ENCODE results near the gene FAM181A.
A peak's percentile ranks its signal among the peaks of the same experiment; 100 is the strongest.

Gene FAM181A

DNA sequence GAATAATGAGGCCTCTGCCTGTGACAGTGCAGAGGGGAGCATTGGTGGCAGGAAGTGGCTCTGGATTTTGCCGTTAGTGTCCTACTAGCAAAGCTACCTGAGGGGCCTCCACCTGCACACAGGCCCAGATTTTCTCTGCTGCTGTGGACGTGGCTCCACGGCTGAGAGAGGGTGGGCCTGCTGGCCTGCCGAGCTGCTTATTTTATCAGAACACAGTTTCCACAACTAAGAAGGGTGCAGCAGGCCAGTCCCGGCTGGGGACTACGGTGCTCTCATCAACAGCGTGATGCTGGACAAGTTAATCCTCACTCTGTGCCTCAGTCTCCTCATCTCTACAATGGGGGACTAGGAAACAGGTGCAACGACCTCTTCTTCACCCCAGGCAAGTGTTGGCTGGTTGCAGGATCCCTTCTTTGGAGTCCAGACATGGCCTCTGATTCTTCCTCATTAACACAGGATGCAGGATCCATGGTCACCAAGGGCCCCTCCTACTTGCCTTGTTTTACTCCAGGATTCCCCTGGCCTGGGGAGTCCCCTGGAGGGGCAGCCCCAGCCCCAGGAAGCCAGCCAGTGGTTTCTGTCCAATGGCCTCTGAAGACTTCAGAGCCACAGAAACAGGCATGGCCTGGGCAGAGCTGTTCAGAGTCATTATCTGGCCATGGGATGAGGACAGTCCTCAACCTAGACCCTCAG, 3.3 kb downstream of the FAM181A start:
- no peak for DNase-seq

DNA sequence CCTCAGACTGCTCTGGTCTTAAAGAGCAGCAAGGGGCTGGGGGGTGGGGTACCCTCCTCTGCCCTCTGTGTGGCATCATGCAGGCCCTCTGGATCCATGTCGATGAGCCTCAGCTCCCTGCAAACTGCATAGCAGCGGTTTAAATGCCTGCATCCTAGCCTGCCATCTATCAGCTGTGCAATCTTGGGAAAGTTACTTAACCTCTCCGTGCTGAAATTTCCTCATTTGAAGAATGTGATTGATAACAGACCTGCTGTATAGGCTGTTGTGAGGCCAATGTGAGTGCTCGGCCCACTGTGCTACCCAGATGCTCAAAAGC, 3.8 kb downstream of the FAM181A start:
- no peak for DNase-seq

DNA sequence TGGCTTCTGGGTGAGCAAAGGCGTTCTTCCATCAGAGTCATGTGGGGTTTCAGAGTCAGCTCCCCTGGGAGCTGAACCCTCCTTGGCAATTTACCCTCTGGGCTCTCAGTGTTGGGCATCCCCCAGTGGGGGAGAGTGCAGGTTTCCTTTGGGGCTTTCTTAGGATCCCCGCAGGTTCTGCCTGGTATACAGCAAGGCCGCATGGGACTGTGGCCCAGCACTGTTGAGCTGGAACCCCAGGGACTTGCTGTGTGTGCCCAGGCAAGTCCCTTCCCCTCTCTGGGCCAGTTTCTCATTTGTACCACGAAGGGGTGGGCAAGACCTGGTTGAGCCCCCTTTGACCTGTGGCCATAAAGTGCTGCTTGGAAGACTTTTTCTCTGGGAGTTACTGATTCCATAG, 5.5 kb downstream of the FAM181A start:
- DNase-seq, result no peak

DNA sequence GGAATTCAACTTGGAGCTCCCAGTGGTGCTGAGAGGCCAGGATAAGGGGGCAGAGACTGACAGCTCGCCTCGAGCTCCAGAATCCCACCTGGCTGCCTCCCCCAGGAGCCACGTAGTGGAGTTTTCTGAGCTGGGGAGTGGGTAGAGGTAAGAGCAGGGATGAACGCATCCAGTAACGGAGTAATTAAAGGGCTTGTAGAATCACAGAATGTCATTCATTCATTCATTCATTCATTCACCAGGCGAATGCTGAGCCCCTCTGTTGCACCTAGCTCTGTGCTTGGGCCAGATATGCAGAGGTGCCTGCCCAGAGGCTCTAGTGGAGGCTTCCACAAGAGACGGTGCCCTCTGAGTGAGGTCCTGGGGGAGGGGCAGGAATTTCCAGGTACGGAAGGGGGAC, 8.1 kb downstream of the FAM181A start:
- no peak for DNase-seq

DNA sequence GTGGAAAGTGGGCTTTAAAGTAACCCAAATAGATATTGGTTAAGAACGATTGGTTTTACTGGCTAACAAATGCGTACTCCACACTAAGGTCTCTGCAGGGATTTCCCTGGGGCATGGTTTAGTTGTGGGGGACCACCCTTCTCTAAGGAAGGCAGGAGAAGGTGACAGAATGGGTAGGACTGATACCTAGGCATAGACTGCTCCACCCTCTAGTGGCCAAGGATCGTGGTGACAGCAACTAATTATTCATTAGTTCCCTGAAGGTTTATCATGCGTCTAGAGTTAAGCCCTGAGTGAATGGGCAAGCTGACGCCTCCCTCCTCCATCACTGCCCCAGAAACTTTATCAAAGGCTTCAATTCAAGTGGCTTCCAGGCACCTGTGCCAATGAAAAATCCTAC, 9.1 kb downstream of the FAM181A start:
- peak; percentile 17 to 52 for DNase-seq

DNA sequence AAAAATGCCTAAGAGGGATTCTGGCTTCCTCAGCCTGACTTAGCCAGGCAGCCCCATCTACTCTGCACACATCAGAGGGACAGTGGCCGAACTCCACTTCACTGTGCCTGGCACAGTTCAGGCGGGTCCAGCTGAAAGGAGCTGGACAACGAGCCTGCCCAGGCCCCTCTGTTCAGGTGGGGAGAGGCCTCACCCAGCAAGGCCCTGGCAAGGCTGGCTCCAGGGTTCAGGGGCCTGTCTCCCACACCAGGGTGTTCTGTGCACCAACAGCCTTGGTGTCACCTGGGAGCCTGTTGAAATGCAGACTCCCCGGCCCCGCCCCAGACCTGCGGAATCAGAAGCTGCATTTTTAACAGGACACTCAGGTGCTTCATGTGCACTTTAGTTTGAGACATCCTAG, 9.8 kb downstream of the FAM181A start:
- no peak for DNase-seq

DNA sequence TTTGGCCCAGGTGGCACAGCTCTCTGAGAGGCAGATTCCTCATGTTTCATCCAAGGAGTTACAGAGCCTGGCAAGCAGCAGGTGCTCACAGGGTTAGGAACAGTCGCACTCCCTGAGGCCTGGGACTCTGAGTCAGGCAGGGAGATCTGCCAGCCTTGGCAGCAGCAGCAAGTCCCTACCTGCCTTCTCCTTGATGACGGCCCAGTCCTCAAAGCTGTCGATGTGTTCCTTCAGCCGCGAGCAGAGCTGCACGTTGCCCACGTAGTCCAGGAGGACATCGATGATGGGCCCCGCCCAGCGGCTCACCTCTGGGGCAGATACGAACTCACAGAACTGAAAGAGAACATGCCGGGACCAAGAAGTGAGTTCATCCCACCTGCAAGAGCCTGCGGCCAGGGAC, 10.4 kb downstream of the FAM181A start:
- peak in 1 of 2 experiments; percentile 12 for DNase-seq

DNA sequence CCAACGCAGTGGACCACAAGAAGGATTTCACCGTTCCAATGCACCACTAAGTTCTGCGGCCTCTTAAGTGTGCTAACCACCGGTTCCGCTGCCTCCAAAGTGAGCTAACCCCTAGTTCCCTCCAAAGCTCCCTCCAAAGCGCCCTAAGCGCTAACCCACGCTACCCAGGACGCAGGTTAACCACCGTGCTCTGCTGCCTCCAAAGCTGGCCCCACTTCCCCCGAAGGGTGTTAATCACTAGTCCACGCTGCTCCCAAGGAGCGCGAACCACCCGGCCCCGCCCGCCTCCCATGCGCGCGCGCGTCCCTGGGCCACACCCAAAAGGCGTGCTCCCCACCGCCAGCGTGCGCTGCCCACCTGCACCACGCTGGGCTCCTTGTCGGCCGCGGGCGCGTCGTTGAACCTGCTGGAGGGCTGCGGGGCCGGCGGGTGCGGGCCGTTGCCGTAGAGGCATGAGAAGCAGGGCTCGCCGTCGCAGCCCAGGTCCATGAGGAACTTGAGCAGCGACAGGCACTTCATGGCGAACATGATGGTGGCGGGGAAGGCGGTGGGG, 11.7 kb downstream of the FAM181A start:
- DNase-seq, result peak in 1 of 2 experiments; percentile 43

DNA sequence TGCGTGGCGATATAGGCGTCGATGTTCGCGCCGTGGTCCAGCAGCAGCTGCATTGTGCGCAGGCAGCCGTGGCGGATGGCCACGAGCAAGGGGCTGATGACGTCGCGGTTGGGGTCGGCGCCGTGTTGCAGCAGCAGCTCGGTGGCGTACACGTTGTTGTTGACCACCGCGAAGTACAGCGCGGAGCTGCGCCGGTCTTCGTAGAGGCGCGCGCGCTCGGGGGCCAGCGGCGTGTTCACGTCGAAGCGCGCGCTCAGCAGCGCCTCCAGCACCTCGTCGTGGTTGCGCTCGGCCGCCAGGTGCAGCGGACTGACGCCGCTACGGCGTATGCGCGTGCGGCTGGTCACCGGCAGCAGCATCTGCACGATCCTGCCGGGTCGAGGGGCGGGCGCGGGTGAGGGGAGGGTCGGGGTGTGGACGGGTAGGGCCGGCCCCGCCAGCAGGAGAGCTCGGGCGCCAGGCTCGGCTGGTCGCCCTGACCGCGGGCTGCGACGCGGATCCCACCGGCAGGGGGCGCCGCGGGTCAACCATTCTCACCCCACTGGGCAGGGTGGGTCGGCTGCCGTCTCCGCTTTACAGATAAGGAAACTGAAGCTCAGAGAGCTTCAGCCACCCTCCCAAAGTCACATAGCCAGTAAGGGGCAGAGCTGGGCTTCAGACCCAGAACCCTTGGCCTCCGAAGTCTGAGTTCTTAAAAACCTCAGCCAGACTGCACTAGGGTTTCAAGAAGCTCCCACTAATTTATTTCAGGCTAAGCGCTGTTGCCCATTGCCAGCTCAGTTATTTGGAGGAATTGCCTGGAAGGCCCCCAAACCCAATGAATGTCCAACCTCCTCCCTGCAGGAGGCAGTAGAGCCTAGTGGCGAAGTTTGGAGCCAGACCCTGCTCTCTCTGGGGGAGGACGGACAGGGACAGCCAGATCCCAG, 12.4 kb downstream of the FAM181A start:
- DNase-seq, result peak; percentile 61 to 95

DNA sequence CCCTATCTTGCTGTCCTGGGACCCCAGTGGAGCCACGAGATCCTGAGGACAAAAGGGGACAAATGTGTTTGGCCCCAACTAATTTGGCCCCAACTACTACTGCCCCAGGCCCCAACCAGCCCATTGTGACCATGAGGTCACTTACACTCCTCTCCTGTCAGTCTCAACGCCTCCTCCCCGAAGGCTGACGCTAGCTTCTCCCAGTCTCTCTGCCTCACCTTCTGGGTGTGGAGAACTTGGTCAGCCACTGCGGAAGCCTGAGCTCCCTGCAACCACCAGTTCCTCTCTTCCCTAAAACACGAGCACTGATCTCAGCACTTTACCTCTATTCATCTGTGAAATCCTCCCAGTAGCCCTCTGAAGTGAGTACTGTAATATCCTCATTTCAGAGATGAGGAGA, 13.3 kb downstream of the FAM181A start:
- no peak for DNase-seq

DNA sequence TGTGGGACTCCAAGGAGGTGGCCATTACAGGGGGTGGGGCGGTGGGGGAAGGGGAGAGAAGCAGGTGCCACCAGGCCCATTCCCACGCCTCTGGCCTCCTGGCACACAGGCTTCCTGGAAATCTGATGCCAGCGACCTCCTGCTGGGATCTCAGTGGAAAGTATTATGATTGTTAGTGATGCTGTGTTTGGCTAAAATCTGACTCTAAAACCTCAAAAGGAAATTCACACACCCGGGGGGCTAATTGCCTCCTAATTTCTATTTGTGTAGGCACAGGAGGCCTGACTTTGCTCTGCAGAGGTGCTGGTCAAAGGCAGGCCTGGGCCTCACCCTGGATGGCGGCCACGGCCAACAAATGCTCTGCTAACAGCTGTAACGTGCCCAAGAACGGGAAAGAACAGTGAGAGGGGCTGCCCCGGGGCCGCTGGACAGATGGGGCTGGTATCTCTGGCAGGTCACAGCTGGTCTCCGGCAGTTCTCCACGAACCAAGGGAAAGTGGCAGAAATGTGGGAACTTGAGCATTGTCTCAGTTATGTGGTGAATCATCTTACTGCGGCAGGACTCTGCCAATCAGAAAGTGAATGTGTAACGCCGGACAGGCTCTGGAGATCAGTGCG, 14.3 kb downstream of the FAM181A start:
- DNase-seq, result peak in 1 of 2 experiments; percentile 9

DNA sequence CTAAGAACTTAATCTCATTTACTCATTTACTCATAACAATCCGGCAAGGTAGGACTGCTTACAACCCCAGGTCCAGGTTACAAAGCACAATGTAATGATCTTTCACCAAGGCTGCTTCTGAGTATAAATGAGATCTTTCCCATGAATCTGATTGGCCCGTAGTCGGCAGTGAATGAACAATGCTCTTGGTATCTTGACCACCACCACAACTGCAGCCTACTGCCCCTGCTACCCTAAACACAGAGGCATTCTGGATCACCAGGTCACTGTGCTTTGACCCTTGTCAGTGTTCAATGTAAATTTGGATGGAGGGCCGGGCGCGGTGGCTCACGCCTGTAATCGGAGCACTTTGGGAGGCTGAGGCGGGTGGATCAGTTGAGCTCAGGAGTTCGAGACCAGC, 15.9 kb downstream of the FAM181A start:
- DNase-seq, result no peak

DNA sequence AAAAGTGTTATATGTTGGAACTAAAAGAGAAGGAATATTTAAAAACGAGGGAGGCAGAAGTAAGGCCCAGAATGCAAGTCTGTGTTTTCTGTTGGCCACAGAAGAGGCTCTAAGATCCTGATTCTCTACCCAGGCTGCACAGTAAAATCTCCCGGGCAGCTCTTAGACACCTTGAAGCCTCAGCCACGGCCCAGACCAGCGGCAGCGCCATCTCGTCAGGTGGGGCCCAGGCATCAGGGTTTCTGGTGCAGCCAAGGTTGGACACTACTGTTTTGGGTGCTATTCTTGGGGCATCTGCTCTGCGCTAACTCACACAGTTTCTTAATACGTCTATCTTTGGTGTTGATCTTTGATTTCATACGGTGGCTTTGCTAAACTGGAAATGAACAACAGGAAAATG, 16.8 kb downstream of the FAM181A start:
- DNase-seq, result no peak

DNA sequence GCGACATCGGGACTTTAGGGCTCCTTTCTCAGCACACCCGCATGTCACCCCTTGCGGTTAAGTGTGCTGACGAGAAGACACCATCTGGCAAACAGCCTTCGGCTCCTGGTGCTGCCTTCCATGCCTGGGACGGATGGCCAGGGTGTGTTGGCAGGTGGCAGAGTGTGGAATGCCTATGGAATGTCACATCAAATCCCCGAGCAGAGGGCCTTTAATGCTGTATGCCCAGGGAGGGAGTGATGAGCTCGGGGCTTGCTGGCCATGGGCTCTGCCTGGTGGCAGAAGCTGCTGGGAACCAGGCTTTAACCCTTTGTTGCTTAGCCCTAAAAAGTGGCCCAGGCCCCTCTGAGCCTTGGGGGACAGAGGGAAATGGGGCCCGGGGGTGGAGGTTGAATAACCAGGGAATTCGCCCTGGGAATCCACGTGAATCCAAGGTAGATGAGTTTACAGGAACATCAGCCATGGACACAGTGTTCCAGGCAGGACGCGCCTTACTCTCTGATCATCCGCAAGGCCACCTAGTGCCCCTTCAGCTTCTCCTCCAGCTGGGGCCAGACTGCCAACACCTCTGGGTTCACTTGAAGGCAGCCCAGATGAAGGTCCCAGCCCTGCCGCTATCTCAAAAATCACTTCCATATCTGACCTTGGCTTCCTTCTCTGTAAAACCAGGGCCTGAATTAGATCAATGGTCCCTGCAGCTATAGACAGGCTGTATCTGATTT, 17.4 kb downstream of the FAM181A start:
- DNase-seq, result no peak

DNA sequence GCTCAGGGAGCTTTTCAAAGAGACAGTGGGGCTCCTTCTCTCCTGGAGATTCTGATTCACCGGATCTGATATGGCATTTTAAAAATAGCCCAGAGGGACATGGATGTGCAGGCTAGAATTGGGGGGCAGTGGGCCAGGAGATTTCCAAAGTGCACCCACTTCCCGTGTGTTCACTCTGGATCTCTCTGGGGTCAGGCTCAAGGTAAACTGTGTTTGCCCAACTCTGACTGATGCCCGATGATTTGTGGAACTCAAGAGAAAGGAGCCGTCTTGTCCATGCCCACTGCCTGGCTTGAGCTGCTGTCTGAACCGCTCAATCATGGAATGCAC, 17.9 kb downstream of the FAM181A start:
- no peak for DNase-seq

DNA sequence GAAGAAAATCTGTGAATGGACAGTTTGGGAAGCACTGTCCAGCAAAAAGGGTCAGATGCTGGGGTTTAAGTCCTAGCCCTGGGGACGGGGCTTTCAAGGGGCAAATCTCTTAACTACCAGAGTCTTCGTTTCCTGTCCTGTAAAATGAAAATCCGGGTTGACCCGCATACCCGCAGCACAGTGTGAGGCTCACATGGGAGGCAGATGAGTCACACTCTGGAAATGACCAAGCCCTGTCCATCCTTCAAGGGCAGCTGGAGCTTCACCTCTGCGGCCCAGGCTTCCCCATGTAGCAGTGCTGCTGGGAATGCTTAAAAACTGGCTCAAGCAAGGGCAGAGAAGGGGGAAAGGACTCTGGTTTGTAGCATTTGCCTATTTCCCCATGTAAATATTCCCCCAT, 19.0 kb downstream of the FAM181A start:
- DNase-seq, result no peak

DNA sequence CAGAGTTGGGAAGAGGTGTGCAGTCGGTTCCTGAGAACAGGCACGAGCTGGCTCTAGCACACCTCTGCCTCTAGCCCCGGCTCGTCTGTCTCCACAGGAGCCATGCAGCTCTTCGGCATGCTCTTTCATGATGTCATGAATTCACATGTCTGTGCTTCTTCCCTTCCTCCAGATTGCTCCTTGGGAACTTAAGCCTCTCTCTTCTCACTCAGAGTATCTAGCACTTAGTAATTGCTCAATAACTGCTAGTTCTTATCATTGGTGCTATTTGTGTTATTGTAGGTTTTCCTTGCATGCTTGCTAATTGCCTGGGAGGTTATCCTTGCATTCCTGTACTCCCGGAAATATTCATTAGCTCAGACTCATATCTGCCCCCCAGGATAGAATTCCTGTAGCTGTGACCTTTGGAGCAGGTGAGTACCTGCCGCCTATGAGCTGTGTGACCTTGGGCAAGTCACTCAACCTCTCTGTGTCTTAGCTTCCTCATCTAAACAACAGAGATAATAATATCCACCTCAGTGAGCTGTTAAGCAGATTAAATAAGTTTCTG, 19.5 kb downstream of the FAM181A start:
- DNase-seq, result peak in 1 of 2 experiments; percentile 44

DNA sequence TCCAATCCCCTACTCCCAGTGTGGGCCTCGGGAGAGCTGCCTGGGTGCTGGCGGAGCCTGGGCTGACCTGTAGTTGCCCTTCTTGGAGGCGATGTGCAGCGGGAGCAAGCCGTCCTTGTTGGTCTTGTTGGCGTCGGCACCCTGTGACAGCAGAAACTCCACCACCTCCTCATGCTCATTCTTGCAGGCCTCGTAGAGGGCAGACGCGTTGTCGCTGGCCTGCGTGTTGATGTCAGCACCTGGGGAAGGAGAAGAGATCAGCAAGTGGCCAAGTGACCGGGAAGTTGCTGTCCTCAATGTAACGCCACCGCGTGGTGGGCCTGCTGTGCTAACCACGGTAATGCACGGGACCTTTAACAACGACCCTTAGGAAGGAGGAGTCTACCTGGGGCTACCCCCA, 20.1 kb downstream of the FAM181A start:
- no peak for DNase-seq

DNA sequence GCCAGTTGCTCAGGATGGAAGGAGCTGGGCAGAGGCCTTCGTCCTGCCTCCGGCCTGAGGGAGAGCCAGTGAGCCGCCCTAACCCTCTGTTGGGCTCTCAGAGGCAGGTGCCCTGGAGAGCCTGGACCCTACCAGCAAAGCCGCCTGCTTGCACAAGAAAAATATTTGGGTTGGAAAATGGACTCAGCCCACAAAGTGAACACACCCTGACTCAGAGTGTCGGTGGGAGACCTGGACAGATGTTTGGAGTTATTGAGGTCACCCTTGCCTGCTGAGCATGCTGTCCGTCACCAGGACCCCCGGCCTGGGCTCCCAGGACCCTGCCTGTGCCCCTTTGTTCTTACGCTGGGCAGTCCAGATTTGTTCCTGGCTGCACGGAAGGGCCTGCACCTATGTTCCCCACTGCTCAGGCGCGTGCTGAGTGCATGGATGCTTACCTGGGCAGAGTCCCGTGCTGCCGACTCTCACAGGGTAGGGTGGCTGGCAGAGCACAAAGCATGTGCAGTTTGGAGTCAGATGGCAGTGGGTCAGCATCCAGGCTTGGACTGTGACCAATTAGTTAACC, 22.4 kb downstream of the FAM181A start:
- DNase-seq, result no peak

DNA sequence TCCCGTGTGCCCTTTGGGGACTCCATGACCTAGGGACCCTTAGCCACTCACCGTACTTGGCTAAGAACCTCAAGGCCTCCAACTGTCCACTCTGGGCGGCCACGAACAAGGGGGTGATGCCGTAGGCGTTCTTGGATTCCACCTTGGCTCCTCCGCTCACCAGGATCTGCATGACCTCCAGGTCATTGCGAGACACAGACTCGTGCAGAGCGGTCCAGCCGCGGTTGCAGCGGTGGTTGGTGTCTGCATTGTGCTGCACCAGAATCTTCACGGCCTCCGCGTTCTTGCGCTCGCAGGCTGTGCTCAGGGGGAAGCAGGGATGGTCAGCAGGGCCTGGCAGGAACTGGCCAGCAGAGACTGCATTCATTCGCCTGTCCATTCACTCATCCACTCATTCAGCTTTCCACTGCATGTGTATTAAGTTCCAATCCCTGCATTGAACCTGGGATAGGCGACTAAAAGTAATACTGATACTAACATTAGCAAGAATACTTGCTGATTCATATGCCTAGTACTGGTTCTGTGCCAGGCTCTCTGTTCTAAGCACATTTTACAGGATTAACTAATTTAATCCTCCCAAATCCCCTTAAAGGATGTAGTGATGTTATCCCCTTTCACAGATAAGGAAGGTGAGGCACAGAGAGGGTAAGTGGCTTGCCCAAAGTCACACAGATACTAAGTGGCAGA, 23.9 kb downstream of the FAM181A start:
- DNase-seq, result no peak

DNA sequence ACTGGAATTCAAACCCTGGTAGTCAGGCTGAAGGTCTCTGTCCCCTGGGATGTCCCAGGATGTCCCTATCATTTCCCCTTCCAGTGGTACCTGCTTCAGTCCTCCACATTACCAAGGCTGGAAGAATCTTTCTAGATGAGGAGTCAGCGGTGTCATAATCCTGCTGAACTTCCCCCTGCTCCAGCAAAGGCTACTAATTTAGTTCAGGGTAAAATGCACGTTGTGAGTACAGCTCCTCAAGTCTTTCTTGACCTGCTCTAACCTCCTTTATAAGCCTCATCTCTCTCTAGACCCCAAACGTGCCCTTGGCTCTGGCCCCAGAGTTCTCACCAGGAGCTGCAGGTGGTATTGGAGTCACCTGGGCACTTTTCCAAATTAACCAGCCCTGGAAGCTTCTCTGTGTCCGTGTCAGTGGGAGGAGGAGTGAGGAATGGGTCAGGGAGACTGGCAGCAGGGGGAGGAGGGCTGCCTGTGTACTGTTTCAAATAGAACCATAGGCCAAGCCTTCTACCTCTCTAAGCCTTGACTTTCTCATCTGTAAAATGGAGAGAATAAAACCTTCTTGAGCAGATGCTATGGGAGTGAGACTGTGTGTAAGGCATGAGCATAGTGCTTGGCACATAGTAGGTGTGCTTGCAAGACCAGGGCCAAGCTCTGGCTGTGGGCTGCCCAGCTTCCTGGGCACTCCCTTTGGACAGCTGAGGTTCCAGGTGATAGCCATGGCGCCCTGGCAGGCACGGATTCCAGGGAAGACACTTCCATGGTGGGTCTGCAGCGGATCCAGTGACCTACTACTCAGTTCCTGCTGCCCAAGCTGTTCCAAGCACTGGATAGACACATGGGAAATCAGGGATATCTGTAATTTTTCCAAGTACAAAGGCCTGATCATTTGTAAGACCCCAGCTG, 24.7 kb downstream of the FAM181A start:
- no peak for DNase-seq

All from NCI-H526 (cell line).